ENCODE measurements around the gene RPL5.

RPL5 gene

DNA sequence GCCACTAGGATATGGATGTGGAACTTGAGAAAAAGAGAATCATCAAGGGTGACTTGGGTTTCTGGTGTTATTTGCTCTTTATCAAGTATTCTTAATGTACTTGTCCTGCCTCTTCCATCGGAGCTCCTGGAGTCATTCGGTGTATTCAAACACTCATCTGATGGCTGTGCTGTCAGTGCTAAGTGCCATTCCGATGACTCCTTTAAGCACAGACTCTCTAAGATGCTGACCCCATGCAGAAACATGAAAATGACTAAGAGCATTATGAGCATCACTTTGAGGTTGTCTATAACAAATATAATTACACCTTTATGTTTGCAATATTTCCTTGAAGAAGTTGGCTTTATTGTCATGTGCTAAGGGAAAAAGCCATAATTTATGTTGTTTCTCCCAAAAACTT lies 11.3 kb upstream of the RPL5 start:
- DNase-seq: no peak

DNA sequence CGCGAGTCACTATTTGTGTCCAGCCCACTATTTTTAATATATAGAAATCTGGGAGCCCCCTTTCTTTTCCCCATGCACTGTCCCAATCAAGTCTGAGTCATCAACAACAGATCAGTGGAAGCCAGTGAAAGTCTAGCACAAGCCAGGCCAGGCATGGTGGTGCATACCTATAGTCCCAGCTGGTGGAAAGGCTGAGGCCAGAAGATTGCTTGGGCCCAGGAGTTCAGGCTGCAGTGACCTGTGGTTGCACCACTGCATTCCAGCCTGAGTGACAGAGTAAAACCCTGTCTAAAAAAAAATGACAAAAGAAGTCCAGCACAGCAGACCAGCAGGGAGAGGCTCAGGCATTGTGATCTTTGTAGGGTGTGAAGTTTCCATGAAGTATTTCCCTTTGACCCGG lies 9.0 kb upstream of the RPL5 start:
- DNase-seq: no peak

DNA sequence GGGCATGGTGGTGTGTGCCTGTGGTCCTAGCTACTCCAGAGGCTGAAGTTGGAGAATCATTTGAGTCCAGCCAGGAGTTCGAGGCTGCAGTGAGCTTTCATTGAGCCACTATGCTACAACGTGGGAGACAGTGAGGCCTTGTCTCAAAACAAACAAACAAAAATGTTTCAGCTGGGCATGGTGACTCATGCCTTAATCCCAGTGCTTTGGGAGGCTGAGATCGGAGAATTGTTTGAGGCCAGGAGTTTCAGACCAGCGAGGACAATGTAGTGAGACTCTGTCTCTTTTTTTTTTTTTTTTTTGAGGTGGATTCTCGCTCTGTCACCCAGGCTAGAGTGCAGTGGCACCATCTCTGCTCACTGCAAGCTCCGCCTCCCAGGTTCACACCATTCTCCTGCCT lies 5.0 kb upstream of the RPL5 start:
- no peak for DNase-seq

DNA sequence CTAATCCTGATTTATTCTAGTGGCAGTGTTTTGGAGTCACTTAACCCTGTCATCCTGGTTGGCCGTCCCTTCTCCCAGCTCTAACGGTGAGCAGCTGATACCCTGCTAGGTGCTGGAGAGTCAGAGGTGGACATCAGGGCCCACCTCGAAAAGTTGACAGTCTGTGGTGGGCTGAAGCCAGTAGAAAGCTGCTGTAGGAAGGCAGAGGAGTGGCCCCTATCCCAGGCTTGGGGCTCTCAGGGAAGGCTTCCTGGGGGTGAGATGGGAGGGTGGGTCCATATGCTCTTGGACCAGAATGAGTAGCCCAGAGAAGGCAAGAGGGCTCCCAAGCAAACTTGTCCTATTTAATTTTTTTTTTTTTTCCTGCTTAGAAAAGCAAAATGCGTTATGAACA lies 475 bp upstream of the RPL5 start:
- no peak for DNase-seq

DNA sequence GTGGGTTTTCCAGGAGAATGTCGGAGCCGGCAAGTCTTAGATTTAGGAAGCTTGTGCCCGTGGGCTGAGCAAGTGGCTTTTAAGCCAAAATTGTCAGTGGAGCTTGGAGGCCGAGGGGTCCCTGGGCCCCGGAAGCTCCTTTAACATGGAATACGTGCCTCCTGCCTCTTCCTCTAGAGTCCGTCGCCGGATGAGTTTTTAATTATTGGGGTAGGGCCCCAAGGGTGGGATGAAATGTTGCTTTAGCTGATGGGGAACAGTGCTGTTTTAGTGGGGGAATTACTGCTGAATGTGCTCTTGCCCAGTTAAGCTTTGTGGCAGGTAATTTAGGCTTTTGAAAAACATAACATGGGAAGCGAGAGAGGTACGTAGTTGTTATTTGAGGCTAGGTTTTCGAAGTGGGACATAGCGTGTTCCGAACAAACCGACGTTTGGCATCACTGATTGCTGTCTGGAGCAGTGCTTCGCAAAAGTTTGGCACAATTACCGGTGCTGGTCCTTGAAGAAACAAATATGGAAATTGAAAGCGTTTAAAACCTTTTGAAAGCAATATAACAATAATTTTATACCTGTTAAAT lies 786 bp downstream of the RPL5 start:
- DNase-seq: no peak

GRCh38 chr1:92833840-92834239 lies 2.0 kb downstream of the RPL5 start:
- DNase-seq: no peak

DNA sequence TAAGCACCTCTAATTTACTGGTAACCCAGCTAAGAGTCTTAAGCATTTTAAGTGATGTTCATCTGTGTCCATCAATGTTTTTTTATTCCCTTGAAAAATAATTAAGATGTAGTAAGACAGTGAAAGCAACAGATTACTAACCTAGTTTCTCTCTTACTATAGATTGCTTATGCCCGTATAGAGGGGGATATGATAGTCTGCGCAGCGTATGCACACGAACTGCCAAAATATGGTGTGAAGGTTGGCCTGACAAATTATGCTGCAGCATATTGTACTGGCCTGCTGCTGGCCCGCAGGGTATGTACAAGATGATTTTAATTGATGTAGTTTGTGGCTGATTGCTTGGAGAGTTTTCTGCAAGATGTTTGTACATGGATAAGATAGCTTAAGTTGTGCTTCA lies 2.8 kb downstream of the RPL5 start:
- no peak for DNase-seq

DNA sequence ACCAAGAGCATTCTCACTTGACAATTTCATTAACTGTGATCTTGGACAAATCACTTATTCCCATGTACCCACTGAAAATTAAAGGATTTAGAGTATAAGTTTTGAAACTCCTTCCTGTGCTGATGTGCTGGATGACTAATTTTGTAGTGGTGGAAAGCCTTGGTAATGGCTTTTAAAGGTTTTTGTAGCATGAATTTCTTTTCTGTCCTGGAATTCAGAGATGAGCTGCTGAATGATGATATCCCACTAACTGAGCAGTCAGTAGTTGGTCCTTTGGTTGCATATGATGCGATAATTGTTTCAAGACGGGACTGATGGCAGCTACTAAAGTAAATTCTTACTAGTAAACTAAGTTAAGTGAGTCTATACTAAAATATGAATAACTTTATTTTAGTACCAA lies 5.2 kb downstream of the RPL5 start:
- DNase-seq: no peak

DNA sequence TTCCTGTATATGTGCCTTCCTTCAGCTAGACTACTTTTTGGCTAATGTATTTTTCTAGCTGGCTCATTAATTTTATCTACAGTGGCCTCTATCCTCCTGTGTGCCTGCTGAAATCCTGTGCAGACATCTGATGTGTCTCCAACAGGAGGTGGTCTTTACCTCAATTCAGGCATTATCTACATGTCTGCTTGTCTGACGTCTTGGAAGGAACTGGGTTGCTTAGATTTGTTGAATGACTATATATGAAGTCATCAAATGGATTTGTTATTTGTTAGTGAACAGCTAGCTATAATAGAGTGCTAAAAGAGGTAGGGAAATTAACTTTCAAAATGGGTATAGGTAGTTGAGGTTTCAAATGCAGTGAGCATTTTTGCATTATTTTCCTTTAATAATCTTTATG lies 6.7 kb downstream of the RPL5 start:
- DNase-seq: no peak

DNA sequence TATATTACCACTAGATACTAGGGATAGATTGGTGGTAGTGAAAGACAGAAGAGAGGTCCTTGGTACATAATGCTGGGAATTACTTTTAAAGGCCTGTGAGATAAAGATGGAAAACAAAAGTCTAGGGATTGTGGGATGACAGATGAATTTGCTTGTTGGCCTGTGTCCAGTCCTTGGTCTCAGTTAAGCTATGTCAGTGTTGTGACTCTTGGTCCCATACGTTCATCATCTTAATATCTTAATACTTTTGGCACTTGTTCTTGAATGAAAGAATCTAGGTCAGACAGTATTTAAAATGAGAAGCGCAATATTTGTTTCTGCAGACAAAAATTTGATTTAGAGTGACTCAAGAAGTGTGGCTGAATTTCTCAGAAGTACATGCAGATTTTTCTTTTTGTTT lies 7.6 kb downstream of the RPL5 start:
- DNase-seq: no peak

DNA sequence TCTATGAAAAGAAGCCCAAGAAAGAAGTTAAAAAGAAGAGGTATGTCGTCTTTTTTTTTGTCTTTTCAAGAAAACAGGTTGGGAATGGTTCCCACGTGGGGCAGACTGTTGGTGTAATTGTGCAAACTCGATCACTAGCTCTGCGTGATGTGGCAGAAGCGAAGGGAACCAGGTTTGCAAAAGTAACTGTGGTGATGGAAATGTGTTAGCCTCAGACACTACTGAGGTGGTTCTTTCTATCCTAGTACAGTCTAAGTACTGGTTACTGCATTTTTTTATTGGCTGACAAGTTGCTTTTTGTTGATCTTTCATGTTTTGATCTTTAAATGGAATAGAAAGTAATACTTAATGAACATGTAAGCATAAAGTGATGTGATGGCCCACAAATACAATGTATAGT lies 8.8 kb downstream of the RPL5 start:
- no peak for DNase-seq

- DNase-seq: no peak
These were observed 10.5 kb downstream of the RPL5 start for GRCh38 chr1:92842082-92843045.

- DNase-seq: no peak
These were observed 11.2 kb downstream of the RPL5 start for GRCh38 chr1:92843046-92843423.

GRCh38 chr1:92843429-92844352 lies 11.9 kb downstream of the RPL5 start:
- no peak for DNase-seq

DNA sequence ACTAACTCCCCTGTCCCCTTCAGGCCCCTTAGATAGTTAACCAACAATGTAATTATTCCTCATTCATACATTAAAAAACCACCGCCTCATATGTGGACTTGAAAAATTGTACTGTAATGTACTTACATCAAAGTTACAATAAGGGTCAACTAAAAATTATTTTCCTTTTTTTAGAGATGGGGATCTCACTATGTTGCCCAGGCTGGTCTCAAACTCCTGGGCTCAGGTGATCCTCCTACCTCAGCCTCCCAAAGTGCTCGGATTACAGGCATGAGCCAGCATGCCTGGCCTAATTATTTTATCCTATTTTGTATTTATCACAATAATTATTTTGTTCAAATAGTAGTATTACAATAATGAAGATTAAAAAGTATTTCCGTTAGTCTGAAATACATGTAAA lies 12.6 kb downstream of the RPL5 start:
- no peak for DNase-seq

DNA sequence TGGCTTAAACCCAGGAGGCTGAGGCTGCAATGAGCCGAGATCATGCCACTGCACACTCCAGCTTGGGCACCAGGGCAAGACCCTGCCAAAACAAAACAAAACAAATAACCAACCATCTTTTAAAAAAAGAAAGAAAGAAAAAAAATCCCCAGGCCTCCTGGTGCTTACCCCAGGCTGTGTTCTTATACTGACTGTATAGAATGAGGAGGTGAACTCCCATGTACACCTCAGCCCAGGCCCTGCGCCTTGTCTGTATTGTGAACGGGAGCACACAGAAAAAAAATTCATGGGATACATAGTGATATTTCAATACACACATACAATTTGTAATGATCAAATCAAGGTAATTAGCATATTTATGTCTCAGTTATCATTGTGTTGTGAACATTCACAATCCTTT lies 14.1 kb downstream of the RPL5 start:
- DNase-seq: no peak

DNA sequence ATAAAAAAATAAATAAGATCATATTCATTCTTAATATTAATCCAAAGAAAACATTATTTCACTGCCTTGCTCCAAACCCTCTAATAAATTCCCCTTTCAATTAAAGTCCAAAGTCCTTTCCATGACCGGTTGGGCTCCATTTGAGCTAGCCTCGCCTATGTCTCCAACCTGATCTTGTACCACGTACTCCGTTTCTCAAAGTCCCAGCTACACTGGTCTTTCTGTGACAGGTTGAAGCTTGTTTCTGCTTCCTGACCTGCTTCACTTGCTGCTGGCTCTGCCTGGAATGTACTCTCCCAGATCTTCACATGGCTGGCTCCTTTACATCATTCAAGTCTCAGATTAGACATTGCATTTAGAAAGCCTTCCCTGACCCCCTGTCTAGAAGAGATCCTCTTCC lies 16.4 kb downstream of the RPL5 start:
- DNase-seq: no peak

DNA sequence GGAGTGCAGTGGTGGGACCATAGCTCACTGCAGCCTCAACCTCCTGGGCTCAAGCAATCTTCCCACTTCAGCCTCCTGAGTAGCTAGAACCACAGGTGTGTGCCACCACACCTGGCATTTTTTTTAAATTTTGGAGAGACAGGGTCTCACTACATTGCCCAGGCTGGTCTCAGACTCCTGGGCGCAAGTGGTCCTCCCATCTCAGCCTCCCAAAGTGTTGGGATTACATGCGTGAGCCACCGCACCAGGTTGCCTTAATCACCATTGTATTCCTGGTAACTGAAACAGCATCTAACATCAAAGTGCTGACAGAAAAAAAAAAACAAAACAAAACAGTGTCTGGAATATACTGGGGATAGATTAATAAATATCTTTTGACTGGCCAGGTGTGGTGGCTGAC lies 18.2 kb downstream of the RPL5 start:
- DNase-seq: no peak

GRCh38 chr1:92851729-92852128 lies 19.9 kb downstream of the RPL5 start:
- DNase-seq: peak; percentile 10

DNA sequence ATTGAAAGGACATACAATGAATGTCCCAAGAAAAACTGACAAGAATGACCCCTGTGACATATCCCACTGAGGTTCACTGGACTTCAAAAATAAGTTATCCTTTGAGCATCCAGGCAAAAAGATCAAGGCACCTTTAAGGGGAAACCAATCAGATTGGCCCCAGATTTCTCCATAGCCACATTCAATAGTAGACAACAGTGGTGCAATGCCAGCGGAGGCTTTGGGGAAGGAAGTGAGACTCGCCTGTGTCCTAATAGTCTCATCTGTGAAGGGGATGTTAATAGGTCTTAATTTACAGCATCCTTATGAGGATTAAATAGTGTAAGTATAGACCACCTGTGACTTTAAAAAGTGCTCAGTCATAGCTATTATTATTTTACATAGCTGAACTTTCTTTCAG lies 21.5 kb downstream of the RPL5 start:
- no peak for DNase-seq

DNA sequence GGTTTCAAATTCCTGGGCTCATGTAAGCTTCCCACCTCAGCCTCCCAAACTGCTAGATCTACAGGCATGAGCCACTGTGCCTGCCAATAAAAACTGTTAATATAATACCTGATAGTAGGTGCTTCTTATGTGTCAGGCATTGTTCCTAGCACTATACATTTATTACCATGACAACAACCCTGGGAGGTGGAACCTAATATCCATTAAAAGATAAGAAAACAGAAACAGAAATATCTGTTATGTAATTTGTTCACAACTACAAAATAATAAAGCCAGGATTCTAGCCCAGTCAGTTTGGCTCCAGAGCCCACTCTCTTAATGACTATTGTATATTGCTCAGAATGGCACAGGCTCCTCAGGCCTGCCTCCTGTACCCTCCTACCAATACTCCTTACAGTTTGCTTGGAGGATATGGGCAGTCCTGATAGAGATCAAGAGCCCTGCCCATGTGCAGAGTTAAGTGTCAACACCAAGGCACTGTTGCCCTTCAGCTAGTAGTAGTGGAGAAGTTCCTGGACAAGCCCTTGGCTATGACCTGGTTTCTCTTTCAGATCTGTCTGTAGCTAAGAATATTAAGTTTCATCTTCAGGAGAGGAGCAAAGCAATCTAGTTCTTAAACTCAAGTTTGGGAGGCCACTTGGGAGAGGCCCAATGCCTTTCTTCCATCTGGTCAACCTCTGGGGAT lies 22.4 kb downstream of the RPL5 start:
- no peak for DNase-seq

- no peak for DNase-seq
These were observed 23.4 kb downstream of the RPL5 start for GRCh38 chr1:92855236-92855635.

DNA sequence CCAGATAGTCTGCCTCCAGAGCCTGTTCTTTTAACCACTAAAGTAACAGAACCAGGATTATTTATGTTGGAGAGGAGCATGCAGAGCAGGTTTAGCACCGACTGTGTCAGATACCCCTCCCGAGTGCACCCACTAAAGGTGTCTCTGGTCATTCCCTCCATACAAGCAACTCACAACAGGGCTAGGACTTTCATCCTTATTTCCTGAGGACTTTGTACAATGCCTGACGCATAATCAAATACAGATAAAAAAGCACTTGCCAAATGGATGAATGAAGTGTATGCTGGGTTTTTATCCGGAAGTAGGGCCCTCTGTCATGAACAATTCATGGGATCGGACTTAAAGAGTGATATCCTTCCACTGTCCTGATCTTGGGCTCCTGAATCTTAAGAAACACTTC lies 26.0 kb downstream of the RPL5 start:
- DNase-seq: no peak

Data from NCI-H2029 (cell line).